Stimulated activated CD4-positive, alpha-beta T cell treated with anti-CD3 and anti-CD28 coated beads, Interleukin-1b, Interleukin-23, amount 100 ng/mL, for 48 hours (primary cell): ENCODE data around the gene LDHAL6B.
"Not testable (repeated sequence)": the region's sequence is repeated elsewhere in the genome, so short reads cannot be mapped to it uniquely, and the experiment has no call there.

Source experiments
- DNase-seq: peaks from one replicate; pipeline ENCODE4 v3.0.0-alpha.2; 2020

The LDHAL6B gene

DNA sequence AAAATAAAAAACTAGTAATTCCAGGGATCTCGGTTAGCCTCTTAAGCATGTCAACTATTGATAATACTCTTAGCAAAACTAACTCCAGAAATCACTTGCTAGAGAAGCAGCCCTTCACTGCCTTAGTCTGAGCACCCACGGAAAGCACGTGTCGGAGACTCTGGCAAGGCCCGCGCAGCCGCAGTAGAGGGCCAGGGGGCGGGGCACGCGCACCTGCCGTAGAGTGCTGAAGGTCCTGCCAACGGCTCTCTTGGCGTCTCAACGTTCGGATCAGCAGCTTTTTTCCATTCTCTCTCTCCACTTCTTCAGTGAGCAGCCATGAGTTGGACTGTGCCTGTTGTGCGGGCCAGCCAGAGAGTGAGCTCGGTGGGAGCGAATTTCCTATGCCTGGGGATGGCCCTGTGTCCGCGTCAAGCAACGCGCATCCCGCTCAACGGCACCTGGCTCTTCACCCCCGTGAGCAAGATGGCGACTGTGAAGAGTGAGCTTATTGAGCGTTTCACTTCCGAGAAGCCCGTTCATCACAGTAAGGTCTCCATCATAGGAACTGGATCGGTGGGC is at the start of gene LDHAL6B:
TSS of gene LDHAL6B (plus strand) at position 221 of the 561 bp plus-strand sequence. CDS start at position 319, 98 bp downstream.
- no peak for DNase-seq

DNA sequence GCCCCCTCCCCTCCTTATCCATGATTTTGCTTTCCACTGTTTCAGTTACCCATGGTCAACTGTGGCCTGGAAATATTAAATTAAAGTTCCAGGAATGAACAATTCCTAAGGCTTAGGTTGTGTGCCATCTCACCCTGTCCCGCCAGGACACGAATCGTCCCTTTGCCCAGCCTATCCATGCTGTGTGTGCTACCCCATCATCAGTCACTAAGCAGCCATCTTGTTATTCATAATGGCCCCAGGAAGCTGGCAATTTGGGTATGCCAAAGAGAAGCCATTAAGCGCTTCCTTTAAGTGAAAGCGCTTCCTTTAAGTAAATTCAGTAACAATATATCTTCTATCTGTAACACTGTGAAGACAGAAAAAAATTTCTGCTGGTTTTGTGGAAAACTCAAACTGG is 49.2 kb upstream of the LDHAL6B start:
- no peak for DNase-seq

DNA sequence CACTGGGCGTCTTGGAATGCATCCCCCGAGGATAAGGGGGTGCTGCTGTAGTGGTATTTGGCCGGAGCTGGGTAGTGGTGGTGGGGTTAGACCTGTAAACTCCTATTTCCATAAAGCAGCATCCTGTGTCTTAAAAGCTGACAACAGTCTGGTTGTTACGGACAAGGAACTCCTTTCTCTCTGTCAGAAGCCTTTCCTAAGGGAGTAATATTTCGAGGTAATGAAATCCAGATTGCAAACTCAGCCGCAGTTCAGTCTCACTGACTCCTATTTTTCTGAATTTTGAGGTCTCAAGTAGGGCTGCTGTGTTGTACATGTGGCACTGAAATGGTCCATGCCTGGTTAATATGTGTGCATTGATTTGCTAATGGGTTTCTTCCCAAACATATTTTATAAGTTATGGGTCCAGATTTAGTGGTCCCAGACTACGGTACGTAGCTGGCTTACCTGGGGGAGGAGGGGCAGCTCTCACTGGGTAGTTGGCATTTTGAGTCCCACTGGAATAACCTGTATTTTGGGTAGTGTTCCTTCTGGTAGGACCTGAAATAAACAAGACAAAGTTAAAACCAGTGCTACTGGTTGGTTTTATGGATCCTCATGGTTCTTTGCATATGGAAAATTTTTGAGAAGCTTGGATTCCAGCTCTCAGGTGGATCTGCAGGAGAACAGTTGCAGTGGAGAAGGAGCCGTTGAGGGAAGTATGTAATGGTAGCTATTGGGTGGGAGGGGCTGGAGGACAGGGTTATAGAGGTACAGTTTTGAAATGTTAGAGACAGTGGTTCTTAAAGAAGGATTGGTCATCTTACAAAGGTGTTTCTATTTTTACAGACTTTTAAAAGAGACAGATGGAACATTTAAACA is 48.6 kb upstream of the LDHAL6B start:
- no peak for DNase-seq

DNA sequence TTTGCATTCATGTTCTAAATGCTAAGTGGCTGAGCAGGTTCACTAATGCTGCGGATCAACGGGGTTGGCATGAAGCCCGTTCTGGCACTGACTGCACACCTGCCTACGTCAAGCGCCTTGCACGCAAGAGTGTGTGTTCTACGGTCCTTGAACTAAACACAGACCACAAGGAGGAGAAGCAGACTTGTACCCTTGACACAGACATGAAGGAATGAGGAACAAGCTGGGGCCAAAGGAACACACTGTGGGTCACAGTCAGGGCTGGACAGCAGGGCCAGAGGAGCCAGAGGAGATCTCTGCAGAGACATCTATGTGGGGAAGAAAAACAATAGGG is 48.0 kb upstream of the LDHAL6B start:
- DNase-seq = no peak

DNA sequence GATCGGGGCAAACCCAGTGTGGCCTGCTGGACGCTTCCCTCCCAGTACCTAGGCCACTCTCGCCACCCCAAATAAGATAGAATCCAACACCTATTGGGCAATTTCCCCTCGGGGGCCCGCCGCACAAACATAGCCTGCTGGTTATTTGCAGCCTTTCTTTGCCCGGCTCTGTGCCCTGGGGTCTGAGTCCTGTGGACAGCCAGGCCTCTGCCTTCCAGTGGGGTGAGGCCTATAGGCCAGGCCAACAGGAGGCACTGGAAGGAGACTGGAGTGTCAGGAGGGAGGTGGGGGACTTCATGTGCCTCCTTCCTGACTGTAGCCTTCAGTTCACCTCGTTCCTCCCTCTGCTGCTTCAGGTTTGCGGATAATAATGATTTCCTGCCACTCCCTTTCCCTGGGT is 47.4 kb upstream of the LDHAL6B start:
- no peak for DNase-seq

DNA sequence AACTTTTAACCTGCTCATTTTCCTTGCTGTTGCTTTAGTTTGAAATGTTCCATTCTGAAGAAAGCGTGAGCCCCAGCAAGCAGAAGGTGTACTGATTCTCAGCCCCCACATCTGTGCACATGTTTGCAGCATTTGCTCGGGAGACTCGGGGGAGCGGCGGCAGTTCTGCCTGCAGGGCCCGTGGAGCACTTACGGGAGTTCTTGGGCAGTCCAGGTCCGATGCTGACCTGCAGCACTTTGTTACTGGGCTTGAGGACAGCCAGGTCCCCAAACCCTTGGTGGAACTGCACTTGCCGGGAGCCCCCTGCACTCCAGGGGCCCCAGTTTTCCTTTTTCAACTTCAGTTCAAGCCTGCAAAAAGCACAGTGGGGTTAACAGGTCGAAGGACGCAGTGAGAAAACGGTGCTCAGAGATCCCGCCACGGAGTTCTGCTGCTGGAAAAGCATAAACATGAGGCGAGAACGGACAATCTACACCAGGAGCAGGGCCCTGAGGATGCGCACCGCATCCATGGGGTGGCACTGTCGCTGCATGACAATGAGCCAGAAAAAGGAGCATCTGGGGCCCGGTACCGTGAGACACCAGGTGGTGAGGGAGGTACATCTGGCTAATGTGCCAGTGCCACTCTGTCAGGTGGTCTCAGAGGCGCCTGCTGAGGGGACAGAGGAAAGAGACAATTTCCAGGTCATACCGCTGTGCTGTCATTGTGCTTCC is 45.6 kb upstream of the LDHAL6B start:
- DNase-seq = peak; percentile 12

DNA sequence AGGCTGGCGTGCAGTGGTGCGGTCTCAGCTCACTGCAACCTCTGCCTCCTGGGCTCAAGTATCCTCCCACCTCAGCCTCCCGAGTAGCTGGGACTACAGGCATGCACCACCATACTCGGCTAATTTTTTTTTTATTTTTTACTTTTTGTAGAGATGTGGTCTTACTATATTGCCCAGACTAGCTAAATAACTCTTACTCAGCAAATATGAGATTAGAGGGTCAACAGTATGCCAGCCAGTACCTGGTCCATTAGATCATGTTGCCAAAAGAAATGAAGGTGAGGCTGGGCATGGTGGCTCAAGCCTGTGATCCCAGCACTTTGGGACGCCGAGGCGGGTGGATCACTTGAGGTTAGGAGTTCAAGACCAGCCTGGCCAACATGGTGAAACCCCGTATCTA is 44.6 kb upstream of the LDHAL6B start:
- DNase-seq = not testable (repeated sequence)

DNA sequence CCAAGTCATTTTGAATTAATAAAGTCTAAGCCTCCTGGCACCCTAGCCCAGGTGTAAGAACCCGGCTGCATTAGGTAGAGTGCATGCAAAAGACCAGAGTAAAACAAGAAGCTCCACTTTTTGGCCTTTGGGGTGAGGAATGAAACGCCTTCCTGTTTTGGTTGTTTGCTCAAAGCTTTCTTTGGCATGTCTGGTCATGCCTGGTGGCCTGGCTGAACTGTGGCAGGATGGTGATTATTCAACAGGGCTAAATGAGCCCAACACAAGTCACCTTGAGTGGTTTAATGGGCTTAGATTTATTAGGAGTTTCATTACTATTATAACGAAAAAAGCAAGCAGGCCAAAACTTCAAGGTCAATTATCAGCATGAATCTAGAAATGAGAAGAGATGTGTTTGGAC is 40.9 kb upstream of the LDHAL6B start:
- DNase-seq = no peak

DNA sequence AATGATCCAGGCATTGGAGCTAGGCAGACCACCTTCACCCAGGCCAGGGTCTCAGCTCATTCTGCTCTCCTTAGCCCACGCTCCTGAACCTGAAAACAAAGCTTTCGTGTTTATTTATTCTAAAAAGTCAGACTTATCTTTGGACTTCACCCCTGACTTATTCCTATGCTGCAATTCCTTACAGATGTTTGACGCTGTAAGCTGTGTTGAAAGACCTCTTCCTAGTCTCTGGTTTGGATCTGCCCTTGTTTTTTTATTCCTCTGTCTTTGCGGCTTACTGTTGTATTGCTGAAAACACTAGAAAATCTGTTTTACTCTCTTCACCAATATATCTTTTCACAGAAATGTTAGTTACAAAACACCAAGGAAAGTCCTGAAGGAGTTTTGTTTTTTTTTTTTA is 40.5 kb upstream of the LDHAL6B start:
- no peak for DNase-seq

DNA sequence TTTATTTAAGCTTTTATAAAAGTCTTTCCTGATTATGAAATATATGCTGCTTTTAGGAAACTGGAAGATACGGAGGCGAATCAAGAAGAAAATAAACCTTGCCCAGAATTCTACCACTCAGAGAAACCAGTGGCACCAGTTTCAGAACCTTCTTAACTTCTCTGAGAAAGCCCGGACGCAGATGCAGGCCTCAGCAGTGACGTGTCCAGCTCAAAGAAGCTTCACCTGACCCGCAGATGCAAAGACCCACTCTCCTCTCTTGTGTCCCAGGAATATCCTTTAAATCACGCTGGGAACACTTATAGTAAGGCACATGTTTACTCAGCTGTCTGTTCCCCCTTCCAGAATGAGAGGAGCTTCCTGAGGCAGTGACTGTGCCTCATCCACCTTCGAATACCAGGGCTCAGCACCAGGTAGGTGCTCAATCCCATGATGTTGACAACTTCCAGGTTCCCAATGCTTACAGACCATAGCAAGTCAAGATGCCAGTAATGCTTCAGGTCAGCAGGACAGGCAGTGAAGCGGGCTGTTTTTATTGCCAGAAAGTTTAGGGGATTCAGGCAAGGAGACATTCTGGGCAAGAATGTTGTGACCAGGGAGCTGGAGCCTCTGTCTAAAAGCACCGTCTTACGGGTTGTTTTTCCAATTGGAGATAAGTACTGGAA is 39.9 kb upstream of the LDHAL6B start:
- DNase-seq = no peak

DNA sequence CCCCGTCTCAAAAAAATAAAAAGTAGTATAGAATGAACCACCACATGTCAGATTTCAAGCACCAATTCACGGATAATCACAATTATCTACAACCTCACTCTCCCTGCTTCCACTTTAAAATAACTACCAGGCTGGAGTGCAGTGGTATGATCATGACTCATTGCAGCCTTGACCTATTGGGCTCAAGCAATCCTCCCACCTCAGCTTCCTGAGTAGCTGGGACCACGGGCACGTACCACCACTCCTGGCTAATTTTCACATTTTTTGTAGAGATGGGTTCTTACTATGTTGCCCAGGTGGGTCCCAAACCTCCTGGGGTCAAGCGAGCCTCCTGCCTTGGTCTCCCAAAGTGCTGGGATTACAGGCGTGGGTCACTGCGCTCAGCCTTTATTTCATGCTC is 38.1 kb upstream of the LDHAL6B start:
- no peak for DNase-seq

DNA sequence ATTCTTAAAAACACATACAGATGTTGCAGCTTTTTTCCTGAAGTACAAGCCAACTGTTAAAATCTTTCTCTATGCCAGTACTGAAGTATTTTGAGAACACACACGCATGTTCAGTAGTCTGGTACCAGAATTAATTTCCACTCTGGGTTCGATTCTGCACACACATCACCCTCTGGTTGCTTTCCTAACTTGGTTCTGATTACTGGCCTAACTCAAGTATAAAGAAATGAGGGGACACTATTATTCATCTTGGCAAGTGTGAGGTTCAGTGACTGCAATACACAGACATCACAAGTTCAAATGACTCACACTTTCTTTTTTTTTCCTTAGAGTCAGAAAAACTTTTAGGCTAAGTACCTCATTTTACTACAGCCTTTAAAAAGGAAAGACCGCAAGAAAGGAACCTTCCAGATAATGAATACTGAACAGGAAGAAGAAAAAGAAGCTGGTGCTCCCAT is 37.4 kb upstream of the LDHAL6B start:
- DNase-seq = no peak

DNA sequence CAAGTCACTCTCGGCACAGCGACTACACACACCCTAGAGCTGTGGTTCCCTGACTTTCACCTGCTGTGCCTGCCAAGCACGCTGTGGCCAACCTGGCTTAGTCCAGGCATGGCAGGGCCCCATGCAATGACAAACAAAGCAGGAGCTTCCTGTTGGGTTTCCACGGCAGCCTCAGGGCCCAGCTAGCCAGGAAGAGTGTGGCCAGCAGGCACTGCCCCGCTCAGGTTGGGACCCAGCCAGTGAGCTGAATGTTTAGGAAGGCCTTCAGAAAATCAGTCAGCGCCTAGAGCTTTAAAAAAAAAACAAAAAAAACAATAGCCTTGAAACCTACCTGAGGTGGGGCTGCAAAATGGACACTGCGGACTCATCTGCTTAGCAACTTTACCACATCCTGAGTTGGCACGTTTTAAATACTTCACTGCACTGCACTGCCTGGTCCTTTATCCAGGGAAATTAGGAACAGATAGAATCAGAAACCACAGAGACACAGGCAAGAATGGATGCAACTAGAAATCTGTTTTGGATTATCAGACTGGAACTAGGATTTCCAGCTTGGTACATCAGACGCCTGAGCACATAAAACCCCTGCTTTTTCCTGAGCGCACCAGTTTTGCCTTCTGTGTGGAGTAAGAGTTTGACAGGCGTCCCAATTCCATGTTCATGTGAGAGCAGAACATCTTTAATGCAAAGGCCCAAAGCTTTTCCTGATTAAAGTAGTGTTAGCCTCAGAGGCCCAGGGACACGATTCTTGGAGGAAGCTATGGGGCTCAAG is 36.2 kb upstream of the LDHAL6B start:
- no peak for DNase-seq

DNA sequence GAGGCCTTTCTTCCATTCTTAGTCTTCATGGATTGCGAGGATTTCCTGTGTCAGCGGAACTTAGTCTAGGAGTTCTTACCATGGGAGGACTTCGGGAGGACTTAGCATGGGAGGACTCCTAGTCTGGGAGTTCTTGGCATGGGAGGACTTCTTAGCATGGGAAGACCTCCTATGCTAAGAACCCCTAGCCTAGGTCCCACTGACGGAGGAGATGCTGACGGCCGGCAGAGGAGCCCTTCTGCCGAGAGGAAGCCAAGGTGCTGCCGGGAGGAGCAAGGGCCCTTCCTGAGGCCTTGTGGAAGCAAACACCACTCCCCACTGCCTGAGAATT is 35.6 kb upstream of the LDHAL6B start:
- DNase-seq = no peak

DNA sequence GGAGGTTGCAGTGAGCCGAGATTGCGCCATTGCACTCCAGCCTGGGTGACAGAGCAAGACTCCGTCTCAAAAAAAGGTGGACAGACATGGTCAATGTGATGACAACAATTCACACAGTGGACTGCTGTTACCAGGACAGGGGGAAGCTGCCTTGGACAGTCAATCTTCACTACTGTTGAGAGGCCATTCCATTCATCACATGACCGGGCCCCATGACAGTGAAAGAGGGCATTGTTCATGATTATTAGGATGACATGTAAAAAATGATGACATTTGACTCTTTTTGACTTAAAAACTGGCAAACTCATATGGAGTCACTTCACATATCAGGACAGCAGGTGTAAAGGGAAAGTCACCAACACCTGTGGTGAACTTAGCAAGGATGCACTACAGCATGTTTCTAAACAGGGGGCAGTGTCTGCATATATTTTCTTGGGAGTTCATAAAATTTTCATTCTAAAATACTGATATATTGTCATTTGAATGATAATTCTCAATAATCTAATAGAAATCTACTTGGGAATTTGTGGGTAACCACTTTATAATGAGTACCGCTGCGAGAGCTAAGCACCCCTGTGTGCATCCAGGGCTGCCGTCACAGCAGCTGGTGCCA is 34.2 kb upstream of the LDHAL6B start:
- no peak for DNase-seq

DNA sequence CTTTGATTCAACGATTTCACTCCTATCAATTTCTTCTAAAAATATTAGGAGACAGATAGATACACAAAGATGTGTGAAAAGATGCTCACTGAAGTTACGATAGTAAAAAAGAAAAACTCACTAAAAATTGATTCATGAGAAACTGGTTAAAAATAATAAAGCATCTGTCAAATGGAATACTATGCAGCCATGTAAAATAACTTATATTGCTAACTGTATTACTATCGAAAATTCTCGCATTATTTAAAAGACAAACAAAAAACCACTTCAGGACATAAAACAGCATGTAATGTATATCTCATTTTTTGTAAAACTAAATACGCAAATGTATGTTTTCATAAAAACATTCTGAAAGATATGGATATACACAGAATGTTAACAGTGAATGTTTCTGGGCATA is 33.4 kb upstream of the LDHAL6B start:
- DNase-seq = no peak

DNA sequence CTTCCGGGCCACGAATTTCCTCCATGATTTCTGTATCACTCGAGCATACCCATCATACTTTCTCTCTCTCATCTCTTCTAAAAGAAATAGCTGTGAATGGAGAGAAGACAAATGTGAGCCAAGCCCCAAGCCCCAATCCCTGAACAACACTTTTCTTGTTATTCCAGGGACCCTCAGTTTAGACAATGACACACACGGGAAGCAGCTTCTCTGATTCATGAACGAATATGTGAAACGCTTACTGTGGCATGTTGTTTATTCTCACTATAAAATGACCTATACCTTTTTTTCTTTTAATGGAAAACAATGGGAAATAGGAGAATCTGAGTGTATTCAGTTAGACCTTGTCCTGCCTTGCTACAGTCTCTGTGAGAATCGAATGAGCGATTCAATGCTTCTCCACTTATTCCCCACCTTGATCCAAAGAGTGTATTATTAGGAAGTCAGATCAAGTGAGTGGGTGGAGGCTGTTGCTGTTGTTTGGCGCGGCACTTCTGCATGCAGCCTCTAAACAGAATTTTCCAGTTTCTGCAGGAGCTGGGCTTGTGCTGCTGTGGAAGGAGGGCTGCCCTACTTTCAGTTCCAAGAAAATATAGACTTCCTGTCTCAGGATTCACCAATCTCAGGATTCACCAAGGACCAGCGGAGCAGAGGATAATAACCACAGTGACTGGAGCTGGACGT is 32.4 kb upstream of the LDHAL6B start:
- DNase-seq = no peak

DNA sequence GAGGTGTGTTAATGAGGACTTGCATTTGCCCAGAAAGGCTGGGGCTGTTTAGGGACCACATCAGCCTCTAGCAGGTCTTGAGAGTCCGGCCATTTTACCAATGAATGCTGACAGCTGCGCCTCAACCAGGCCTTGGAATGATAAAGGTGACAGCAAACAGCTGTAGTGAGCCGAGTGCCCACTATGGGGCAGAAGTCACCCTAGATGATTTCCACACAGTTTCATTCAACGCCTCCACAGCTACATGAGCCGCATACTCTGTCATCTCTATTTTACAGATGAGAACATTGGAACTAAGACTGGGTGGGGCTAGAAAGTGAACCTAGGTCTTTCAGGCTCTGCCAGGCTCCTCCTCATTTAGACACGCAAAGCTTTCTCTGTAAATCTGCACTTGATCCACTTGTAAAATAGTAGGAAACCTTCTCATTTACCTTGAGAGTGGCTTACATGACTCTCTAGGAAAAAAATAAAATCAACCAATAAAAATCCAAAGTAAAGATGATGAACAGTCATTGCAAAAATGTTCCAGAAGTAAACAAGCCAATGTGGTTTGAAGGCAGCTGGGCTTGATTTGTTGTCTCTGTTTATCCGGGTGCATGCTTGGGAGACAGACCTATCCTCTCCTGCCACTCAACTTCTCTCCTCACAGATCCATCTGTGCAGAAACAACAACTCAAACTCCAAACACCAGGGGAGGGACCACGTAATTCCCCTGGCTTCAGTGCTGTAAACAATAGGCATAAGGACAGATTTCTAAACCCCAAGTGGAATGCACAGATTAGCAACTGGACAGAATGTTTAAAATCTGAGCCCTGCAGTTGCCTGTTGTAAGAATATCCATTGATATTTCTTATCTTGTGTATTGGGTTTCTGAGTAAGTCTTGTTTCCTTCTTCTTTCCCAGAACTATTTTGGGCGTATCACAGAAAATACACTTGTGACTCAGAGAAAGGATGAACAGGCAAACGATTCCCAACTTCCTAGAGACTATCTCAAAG is 31.5 kb upstream of the LDHAL6B start:
- DNase-seq = peak; percentile 40

DNA sequence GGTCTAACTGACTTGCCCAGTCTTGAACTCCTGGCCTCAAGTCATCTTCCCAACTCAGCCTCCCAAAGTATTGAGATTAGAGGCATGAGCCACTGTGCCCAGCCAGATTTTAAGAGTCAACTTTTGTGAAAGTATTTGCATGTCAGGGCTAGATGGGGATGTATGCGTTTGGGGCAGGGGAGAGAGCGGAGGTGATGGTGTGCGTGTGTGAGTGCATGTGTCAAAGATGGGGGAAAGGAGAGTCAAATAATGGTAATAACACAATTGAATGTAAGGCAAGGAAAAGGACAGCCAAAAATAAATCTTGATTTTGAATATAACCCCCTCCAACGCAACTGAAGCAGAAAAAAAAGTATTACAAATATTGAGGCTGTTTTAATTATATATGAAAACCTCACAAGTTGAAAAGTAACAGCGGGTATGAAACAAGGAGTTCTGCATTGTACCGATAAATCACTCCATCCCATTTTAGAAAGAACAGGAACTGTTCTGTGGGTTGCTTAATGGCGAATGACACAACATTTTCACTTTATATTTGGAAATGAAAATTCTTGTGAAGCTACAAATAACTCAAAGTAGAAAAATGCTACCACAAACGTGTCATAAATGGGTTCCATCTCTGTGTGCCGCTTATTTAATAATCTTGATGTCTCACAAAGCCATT is 29.9 kb upstream of the LDHAL6B start:
- no peak for DNase-seq

DNA sequence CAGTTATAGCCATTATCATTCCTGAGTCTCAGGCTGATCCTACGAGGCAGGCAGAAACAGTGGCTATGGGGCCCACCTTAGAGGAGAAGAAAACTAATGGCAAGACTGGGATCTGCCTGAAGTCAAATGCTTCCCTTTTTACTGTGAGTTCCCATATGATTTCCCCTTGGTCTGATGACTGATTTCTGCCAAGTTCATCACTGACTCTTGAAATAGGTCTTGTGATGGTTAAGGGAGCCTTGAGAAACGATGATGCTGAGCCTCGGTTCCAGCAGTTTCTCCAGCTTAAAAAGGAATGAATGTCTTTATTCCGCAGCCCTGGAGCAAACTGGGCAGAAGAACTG is 29.4 kb upstream of the LDHAL6B start:
- no peak for DNase-seq
